HG02852 (cell line): ENCODE measurements around the gene IL11RA.

Experiments used
- ATAC-seq: cut with Tn5 transposase; IDR thresholded peaks from one replicate; pipeline ENCODE4 v1.9.1; 2021; ENCODE audit warnings: mild to moderate bottlenecking, moderate library complexity; ENCODE audit not compliant: unreplicated experiment

IL11RA gene

DNA sequence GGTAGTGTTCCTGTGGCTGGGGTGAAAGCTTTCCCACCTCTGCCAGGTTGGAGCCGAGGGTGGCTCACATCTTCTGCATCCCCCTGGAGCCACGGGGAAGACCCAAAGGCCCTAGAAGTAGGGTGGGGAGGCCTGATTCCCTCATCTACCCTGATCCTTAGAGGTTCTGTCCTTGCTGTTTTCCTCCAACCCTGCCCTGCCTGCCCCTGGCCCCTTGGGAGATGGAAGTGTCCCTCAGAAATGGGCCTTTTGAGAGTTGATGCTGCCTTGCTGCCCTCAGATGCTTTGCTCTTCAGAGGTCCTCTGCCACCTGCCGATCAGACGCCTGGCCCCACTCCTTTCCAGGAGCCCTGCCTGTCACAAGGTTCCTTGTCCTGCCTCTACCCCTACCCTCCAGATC, 32.8 kb downstream of the IL11RA start:
- ATAC-seq, result no peak

DNA sequence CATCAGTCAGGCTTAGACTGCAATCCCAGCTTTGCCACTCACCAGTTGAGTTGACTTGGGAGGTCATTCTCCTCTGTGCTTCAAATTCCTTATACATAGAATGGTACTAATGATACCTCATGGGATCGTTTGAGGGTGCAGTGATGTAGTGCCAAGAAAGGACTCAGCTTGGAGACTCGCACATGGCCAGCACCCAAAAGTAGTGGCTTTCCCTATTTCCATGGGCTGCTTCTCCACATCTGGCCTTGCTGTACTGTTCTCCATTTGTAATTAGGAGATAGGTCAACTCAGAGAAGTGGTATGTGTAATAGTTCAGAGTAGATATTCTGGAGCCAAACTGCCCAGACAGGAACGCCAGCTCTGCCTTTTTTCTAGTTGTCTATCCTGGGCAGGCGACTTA, 33.6 kb downstream of the IL11RA start:
- no peak for ATAC-seq

- ATAC-seq, result no peak
Observed at GRCh38 chr9:34686231-34686630, 34.2 kb downstream of the IL11RA start.

DNA sequence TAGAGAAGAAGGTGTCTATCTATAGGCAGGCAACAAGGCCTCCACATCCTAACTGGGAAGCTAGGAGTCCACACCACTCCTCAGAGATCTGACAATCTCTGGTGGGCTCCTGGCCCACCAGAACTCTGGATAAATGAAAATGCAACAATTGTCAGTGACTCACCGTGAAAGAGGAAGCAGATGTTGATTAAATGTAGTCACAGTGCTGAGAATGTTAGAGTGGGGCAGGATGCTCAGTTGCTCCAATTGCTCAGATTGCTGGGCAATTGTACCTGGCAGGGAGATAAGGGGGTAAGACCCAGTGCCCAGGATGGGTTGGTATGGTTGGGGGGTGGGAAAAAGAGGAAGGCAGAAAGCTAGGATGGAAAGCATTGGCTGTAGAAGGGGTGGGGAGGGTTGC, 34.7 kb downstream of the IL11RA start:
- no peak for ATAC-seq

GRCh38 chr9:34687276-34688030, 35.5 kb downstream of the IL11RA start:
- no peak for ATAC-seq

DNA sequence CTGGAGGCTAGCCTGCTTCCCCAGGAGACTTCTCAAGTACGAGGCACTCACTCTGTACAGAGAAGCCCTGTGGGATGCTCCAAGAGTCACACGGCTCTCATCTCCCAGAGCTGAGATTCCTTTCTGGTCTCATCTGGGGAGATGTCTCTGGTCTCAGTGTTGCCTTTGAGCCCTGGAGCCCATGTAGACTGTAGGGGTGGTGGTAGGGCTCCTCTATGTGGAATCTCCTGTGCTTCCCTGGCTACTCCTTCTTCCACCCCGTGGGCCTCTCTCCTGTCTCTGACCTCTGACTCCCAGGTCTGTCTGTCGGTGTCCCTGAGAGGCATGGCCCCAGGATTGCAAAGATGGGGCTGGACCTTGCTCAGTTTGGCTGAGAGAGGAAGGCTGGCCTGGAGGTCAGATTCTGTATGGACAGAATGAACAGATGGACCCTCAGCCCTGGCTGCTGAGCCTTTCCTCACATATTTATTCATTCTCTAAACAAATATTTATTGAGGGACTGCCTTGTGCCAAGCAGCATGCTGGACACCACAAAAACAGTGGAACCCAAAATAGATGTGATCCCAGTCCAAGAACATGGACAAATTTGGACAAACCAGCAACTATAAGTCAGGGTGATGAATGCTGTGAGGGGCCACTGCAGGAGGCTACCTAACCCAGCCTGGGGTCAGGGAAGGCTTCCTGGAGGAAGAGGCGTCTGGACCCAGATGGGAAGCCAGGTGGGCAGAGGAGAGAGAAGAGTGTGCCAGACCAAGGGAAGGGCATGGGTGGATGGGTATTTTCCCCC, 36.5 kb downstream of the IL11RA start:
- no peak for ATAC-seq

DNA sequence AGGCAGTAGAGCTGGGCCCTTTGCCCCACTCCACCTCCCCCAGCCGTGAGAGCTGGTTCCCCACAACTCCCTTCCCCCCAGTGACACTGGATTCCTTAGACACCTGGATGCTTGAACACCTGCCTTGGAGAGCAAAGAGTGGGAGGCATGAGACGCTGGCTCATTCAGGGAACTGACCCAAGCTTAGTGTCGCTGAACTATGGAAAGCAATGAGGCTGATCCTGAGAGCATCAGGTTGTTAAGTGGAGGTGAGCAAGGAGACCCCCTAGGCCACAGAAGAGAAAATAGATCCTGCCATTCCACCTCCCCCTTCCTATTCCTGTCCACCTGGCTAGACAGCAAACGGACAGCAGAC, 37.1 kb downstream of the IL11RA start:
- ATAC-seq, result no peak

GRCh38 chr9:34689512-34689911, 37.5 kb downstream of the IL11RA start:
- no peak for ATAC-seq

DNA sequence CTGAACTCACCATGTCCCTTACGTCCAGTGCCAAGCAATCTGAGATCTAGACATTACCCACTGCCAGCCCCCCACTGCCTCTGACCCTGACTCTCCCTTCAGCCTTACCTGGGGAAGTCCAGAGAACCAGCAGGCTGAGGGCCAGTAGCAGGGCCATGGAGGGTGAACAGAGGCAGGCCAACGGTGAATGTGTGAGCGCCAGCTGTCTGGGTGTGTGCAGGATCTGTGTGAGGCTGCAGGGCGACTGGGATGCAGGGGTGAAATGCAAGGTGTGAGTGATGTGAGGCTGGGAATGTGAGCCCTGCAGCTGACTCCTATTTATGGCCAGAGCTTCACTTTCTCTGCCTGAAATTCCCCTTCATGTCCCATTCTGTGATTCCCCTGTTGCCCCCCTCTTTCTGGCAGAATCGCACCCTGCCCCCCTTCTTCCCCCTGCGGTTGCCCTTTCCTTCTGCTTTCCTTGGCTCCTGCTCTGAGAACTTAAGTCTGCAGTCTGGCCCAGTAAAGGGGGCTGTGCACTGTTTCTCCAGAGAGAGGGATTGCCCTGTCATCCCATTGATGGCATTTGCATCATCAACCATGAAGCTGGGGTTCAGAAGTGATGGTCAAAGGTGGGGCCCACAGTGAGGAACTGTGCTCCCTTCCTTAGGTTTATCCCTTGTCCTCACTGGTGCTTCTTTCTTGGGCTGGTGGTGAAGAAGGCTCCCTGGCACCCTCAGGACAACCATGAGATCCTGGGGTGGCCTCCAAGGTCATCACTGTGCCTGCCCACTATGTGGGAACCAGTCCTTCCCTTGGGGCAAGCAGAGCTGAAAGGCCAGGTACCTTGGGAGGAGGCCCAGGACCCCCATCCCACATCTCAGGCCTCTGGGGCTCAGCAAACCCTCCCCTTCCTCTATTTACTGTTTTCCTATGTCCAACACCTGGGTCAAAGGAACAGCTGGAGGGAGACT, 39.3 kb downstream of the IL11RA start, which contains the start of gene CCL19:
Gene CCL19 (minus strand): TSS at position 294 of the 953 bp plus-strand sequence. CDS start 137 bp downstream, at position 157.
- no peak for ATAC-seq

GRCh38 chr9:34691936-34692315, 39.9 kb downstream of the IL11RA start:
- no peak for ATAC-seq

- no peak for ATAC-seq
Observed at GRCh38 chr9:34693560-34693959, 41.6 kb downstream of the IL11RA start.

GRCh38 chr9:34694811-34695210, 42.8 kb downstream of the IL11RA start:
- no peak for ATAC-seq

- ATAC-seq, result no peak
Observed at GRCh38 chr9:34701023-34701768, 49.2 kb downstream of the IL11RA start.

- no peak for ATAC-seq
Observed at GRCh38 chr9:34701769-34702736, 50.1 kb downstream of the IL11RA start.

GRCh38 chr9:34707130-34707529, 55.1 kb downstream of the IL11RA start:
- no peak for ATAC-seq

- no peak for ATAC-seq
Observed at GRCh38 chr9:34709196-34709978, 57.4 kb downstream of the IL11RA start.

- ATAC-seq, result no peak
Observed at GRCh38 chr9:34710023-34710422, 58.0 kb downstream of the IL11RA start, which contains the start of gene CCL21. CCL21 (minus strand) TSS chr9:34710136; CDS start chr9:34710066, 70 bp downstream.
